ENCODE data around the gene SPG21.

GRCh38 chr15:65020419-65020818, 30.7 kb upstream of the SPG21 start:
- no peak for TF ChIP-seq ZFP69B (tag by site-specific recombination; IDR thresholded peaks at IDR 0.05)
- TF ChIP-seq ZNF274 (IDR thresholded peaks at IDR 0.05; ENCODE audit: low read length): no peak
- no peak for TF ChIP-seq ZNF274 (tag by site-specific recombination; IDR thresholded peaks at IDR 0.05; ENCODE audit: borderline replicate concordance)
- TF ChIP-seq, protein P1, sequence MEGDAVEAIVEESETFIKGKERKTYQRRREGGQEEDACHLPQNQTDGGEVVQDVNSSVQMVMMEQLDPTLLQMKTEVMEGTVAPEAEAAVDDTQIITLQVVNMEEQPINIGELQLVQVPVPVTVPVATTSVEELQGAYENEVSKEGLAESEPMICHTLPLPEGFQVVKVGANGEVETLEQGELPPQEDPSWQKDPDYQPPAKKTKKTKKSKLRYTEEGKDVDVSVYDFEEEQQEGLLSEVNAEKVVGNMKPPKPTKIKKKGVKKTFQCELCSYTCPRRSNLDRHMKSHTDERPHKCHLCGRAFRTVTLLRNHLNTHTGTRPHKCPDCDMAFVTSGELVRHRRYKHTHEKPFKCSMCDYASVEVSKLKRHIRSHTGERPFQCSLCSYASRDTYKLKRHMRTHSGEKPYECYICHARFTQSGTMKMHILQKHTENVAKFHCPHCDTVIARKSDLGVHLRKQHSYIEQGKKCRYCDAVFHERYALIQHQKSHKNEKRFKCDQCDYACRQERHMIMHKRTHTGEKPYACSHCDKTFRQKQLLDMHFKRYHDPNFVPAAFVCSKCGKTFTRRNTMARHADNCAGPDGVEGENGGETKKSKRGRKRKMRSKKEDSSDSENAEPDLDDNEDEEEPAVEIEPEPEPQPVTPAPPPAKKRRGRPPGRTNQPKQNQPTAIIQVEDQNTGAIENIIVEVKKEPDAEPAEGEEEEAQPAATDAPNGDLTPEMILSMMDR (tag by site-specific recombination; IDR thresholded peaks at IDR 0.05): no peak
- TF ChIP-seq ZNF2 (tag by site-specific recombination; IDR thresholded peaks at IDR 0.05): no peak
- no peak for TF ChIP-seq ZBTB8A (tag by site-specific recombination; IDR thresholded peaks at IDR 0.05)
- TF ChIP-seq ZBTB44 (tag by site-specific recombination; IDR thresholded peaks at IDR 0.05): no peak
- TF ChIP-seq PRDM4 (tag by site-specific recombination; IDR thresholded peaks at IDR 0.05): no peak
- no peak for TF ChIP-seq ZNF48 (tag by site-specific recombination; IDR thresholded peaks at IDR 0.05)
- TF ChIP-seq ZBTB11 (tag by site-specific recombination; conservative IDR thresholded peaks at IDR 0.05; ENCODE audit: low read depth): no peak
- TF ChIP-seq BCL11A (tag by site-specific recombination; IDR thresholded peaks at IDR 0.05; ENCODE audit: low read depth): no peak
